Left forelimb (tissue), 1 donor: ENCODE data around the gene ZP2.
"Not testable (repeated sequence)": the region's sequence is repeated elsewhere in the genome, so short reads cannot be mapped to it uniquely, and the experiment has no call there.

Experiments
- DNase-seq: peaks from one replicate; pipeline ENCODE4 v3.0.0-alpha.2; 2018; ENCODE audit warnings: low spot score

Gene ZP2

DNA sequence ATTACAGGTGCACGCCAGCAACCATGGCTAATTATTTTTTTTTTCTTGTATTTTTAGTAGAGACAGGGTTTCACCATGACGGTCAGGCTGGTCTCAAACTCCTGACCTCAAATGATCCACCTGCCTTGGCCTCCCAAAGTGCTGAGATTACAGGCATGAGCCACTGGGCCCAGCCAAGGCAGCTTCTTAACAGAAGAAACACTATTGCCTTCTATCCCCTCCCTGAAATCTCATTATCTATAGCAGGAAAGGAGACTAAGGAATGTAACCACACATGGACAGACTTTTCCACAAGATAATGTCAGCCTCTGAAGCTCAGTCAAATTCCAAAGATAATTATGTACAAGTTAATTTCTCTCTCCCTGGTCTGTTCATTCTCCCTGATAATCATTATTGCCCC is 5.7 kb upstream of the ZP2 start:
- no peak for DNase-seq

DNA sequence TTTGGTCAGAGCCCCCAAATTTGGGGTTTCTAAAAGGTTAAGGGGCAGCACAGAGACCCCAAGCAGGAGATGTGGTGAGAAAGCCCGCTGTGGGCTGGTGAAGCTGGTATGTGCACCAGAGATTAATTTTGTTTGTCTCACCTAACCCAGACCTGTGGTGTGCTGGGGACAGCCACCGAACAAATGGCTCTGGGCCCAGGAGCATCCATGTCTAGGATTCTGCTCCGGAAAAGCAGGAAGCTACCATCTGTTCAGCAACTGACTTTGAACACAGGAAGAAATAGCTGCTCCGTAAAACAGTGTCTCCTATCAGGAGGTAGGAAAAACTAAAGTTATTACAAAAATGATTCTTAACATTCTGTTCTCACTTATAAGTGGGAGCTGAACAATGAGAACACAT is 2.7 kb upstream of the ZP2 start:
- no peak for DNase-seq

GRCh38 chr16:21208446-21209230 is 2.7 kb downstream of the ZP2 start:
- DNase-seq, result no peak

- DNase-seq, result no peak
These were observed 4.8 kb downstream of the ZP2 start for GRCh38 chr16:21206550-21206949.

- no peak for DNase-seq
These were observed 6.1 kb downstream of the ZP2 start for GRCh38 chr16:21205303-21205702.

GRCh38 chr16:21203155-21203797 is 8.1 kb downstream of the ZP2 start:
- no peak for DNase-seq

DNA sequence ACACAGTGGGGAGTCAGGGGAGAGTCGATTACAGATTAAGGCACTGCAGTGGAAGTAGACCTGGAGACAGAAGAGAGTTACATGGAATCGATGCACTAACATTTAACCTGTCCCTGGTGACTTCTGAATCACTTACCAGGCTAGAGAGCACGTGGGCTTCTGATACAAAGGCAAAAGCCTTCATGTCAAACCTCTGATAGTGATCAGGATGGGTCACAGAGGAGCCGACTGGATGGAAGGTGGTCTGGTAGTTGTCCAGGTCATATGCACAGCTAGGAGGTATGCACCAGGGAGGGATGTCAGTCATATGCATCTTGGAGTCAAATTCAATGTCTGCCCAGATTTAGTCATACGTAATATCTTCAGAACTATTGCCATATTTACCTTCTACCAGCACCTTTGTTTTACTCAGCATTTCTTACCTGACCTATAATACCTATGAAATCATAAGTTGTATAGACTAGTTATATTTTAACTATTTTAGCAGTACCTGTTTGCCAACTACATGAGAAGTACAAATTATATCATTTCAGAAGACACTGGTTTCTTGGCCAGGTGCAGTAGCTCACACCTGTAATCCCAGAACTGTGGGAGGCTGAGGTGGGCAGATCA is 11.7 kb downstream of the ZP2 start:
- DNase-seq, result no peak

- no peak for DNase-seq
These were observed 13.8 kb downstream of the ZP2 start for GRCh38 chr16:21197621-21198020.

GRCh38 chr16:21197112-21197511 is 14.3 kb downstream of the ZP2 start:
- no peak for DNase-seq

- not testable (repeated sequence) for DNase-seq
These were observed 16.0 kb downstream of the ZP2 start for GRCh38 chr16:21195330-21195729.

DNA sequence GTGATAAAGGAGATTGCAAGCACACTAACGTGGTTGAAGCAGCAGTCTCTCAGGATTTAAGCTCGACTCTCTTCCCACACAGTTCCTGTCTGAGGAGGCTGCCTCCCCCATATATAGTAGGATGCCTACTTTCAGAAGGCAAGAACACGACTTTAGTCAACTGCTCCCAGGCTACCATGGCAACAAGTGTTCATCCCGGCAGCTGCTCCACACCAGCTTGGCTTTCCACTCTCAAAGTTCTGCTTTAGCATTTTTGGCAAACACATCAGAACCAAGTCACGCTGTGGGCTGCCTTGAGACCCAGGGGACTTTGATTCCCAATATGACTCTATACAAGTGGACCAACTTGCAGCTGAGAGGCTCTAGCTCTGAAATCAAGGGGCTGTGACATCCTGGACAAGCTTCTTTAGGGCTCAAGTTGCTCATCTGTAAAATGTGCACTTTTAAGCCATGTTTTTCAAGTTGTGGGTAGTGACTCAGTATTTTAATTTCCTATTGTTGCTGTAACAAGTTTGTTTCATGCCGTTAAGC is 16.5 kb downstream of the ZP2 start:
- no peak for DNase-seq

GRCh38 chr16:21192991-21193390 is 18.4 kb downstream of the ZP2 start:
- no peak for DNase-seq

DNA sequence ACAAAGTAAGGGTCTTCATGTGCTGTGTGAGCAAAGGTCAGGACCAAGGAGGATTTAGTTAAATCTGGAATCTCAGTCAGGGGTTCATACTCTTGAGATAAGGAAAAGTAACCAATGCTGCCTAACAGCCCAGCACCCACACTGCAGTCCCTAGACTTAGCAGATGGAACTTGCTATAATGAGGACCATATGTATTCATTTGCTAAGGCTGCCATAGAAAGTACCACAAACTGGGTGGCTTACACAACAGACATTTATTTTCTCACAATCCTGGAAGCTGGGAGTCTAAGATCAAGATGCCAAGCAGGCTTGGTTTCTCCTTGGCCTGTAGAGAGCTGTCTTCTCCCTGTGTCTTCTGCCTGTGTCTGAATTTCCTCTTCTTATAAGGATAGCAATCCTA is 20.8 kb downstream of the ZP2 start:
- DNase-seq, result no peak

GRCh38 chr16:21190013-21190412 is 21.4 kb downstream of the ZP2 start:
- no peak for DNase-seq

GRCh38 chr16:21189311-21189710 is 22.1 kb downstream of the ZP2 start:
- DNase-seq, result no peak

DNA sequence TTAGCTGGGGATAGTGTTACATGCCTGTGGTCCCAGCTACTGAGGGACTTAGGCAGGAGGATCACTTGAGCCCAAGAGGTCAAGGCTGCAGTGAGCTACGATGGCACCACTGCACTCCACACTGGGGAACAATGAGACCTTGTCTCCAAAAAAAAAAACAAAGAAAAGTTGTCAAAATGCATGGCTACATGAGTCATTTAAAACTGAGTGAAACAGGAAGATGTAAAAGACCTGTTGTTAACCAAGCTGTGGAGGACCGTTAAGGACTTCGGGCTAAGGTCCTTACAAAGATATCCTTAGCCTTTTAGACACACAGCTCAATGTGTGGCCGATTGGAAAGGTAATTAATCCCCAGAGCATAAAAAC is 25.1 kb downstream of the ZP2 start:
- no peak for DNase-seq

- DNase-seq, result no peak
These were observed 25.6 kb downstream of the ZP2 start for GRCh38 chr16:21185659-21186325.

- no peak for DNase-seq
These were observed 26.5 kb downstream of the ZP2 start for GRCh38 chr16:21184834-21185233.

GRCh38 chr16:21183995-21184394 is 27.4 kb downstream of the ZP2 start:
- DNase-seq, result no peak

- DNase-seq, result no peak
These were observed 31.4 kb downstream of the ZP2 start for GRCh38 chr16:21179983-21180365.

GRCh38 chr16:21179126-21179982 is 32.0 kb downstream of the ZP2 start:
- no peak for DNase-seq

- no peak for DNase-seq
These were observed 36.0 kb downstream of the ZP2 start for GRCh38 chr16:21175397-21175796.
